Nephron progenitor cell (in vitro differentiated cells): ENCODE measurements around the gene ACVR1B.

Experiments
- DNase-seq: peaks from one replicate; pipeline ENCODE4 v3.0.0; 2021
- H3K27ac Mint-ChIP-seq: 2 replicates; pipeline ENCODE4 v1.8.0; 2021; ENCODE audit warnings: mild to moderate bottlenecking, moderate library complexity, mixed read lengths
- H3K27me3 Mint-ChIP-seq: 2 replicates; pipeline ENCODE4 v1.8.0; 2021; ENCODE audit warnings: mild to moderate bottlenecking, low read depth, mixed read lengths; ENCODE audit not compliant: poor library complexity
- H3K36me3 Mint-ChIP-seq: 2 replicates; pipeline ENCODE4 v1.8.0; 2021; ENCODE audit warnings: low read depth, mixed read lengths
- H3K4me1 Mint-ChIP-seq: 2 replicates; pipeline ENCODE4 v1.8.0; 2021; ENCODE audit warnings: mixed read lengths
- H3K4me3 Mint-ChIP-seq: 2 replicates; pipeline ENCODE4 v1.8.0; 2021; ENCODE audit warnings: mild to moderate bottlenecking, moderate library complexity, mixed read lengths
- H3K9me3 Mint-ChIP-seq: 2 replicates; pipeline ENCODE4 v1.8.0; 2021; ENCODE audit warnings: mild to moderate bottlenecking, moderate library complexity, mixed read lengths
- TF ChIP-seq, protein P1 (sequence below): fragments of 200-600 bp; sonication (generic); IDR thresholded peaks from 2 replicates; pipeline ENCODE4 v1.5.0; 2021; ENCODE audit warnings: antibody characterized with exemption

ACVR1B gene

DNA sequence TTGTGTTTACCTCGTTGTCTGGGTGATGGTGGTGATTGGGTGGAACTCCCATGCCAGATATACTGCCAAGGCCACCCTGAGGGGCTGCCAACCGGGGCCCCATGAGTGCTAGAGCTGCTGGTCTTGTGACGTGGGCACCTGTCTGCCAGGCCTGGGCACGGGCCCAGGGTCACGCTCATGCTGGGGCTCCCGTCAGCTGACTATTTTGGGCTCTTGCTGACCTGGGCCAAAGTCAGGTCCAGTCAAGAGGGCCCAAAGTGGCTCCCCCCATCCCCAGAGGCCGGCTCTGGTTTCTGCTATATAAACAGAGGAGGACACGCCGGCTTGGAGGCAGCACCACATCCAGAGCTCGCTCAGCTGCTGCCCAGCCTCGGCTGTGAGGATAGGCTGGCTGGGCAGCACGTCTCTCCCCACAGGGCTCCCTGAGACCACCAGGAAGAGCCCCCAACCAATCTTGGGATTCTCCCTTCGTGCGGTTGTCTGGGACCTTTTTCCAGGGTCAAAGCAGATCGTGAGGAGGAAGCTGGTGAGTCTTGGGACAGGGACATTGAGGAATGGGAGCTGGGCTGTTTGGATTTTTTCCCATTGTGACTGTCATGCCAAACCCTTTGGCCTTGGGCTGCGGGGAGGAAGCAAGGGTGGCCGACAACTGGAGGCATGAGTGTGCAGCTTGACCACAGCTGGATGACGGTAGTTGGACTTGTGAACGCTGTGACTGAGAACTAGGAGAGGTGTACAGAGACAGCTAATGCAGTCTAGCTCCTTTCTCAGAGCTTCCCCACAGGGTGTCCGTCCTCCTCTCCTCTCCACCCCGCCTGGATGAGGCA, 92.1 kb downstream of the ACVR1B start:
- H3K36me3 Mint-ChIP-seq = no peaks in the 10 kb centered on the region

DNA sequence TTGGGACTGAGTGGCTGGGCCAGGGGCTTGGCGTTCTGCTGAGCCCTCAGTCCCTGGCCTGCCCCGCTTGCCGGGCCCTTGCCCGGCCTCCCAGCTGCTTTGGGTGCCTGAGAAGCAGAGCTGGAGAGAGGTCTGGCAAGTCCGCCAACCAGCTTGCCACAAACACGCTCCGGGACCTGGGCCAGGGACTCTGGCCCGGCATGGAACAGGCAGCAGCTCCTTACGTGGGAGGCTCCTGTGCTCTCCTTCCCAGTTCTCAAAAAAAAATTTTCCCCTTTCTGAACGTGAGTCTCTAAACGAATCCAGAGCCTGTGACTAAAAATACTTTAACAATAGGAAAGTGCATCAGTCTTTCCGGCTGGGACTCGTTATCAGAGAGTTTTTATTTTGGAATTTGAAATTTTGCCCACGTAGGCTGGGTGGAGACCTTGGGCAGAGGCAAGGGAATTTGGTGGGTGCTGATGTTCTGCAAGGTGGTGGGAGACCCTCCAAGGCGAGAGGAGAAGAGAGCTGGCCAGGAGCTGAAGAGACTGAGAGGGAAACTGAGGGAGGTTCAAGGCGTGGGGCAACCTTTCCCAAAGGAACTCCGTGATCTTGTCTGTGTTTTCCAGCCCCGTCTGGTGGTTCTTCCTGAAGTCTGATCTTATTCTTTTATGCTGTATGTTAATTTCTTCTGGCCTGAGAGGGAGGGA, 92.9 kb downstream of the ACVR1B start:
- Mint-ChIP-seq H3K9me3 (no peaks in the 10 kb centered on the region), H3K4me1 (peaks cover 11% of the 10 kb centered on the region), H3K27ac (peak overlapping the region; percentile 44), H3K36me3 (no peaks in the 10 kb centered on the region), H3K4me3 (no peak overlapping the region), H3K27me3 (peaks cover 8% of the 10 kb centered on the region)
- TF ChIP-seq, protein P1, sequence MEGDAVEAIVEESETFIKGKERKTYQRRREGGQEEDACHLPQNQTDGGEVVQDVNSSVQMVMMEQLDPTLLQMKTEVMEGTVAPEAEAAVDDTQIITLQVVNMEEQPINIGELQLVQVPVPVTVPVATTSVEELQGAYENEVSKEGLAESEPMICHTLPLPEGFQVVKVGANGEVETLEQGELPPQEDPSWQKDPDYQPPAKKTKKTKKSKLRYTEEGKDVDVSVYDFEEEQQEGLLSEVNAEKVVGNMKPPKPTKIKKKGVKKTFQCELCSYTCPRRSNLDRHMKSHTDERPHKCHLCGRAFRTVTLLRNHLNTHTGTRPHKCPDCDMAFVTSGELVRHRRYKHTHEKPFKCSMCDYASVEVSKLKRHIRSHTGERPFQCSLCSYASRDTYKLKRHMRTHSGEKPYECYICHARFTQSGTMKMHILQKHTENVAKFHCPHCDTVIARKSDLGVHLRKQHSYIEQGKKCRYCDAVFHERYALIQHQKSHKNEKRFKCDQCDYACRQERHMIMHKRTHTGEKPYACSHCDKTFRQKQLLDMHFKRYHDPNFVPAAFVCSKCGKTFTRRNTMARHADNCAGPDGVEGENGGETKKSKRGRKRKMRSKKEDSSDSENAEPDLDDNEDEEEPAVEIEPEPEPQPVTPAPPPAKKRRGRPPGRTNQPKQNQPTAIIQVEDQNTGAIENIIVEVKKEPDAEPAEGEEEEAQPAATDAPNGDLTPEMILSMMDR = no peak
- DNase-seq = no peak

More for the DNA sequence above, 92.1 kb downstream of the ACVR1B start:
- H3K4me1 Mint-ChIP-seq = peaks cover 12% of the 10 kb centered on the region
- TF ChIP-seq, protein P1 = no peak
- no peak overlapping the region for H3K27ac Mint-ChIP-seq
- peaks cover 9% of the 10 kb centered on the region for H3K27me3 Mint-ChIP-seq
- H3K9me3 Mint-ChIP-seq = no peaks in the 10 kb centered on the region
- no peak overlapping the region for H3K4me3 Mint-ChIP-seq
- DNase-seq = no peak

DNA sequence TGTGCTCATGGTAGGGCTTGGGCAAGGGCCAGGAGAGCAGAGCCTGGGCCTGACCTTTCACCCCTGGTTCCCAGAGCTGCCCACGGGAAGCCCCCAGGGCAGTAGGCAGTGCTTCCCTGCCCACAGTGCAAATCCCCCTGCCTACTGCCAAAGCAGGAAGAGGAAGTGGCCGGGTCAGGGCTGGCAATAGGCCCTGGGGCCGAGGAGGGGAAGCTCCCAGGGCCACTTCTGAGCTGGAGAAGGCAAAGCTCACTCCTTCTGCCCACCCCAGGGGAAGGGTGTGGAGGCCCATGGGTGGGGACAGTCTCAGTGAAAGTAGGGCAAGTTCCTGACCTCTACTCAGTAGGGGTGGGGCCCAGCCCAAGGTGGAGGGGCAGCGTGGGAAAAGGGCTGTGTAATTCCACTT, 94.3 kb downstream of the ACVR1B start:
- Mint-ChIP-seq H3K4me3 (no peak overlapping the region), H3K27me3 (peaks cover 17% of the 10 kb centered on the region), H3K27ac (no peak overlapping the region), H3K36me3 (no peaks in the 10 kb centered on the region), H3K9me3 (no peaks in the 10 kb centered on the region), H3K4me1 (peaks cover 23% of the 10 kb centered on the region)
- no peak for DNase-seq
- TF ChIP-seq, protein P1 = no peak
